Esophagus muscularis mucosa (tissue), 4 donors: ENCODE data around the gene NUDT14. TPM values are rescaled to one million over a fixed set of nuclear protein-coding genes. Genes with fewer than 3 reads are reported as not detected.

ENCODE experiments used
- DNase-seq: peaks from one replicate; pipeline ENCODE4 v3.0.0-alpha.2; 2017; ENCODE audit errors: extremely low spot score
- H3K27ac ChIP-seq, 4 donors: fragments of 200-600 bp; sonication (generic); replicated peaks in 1 of 4; 1 replicate in 3 of 4; 2 replicates in 1 of 4; pipeline ENCODE4 v1.5.1; 2016 to 2019; ENCODE audit warnings: mild to moderate bottlenecking in 1 of 4
- H3K27me3 ChIP-seq, 4 donors: fragments of 200-600 bp; sonication (generic); one replicate each; pipeline versions ENCODE4 v1.5.1 to v1.6.0; 2016 to 2019
- H3K36me3 ChIP-seq, 4 donors: fragments of 200-600 bp; sonication (generic); one replicate each; pipeline ENCODE4 v1.5.1; 2016 to 2019
- H3K4me1 ChIP-seq, 4 donors: fragments of 200-600 bp; sonication (generic); one replicate each; pipeline ENCODE4 v1.5.1; 2016 to 2019
- H3K4me3 ChIP-seq, 4 donors: fragments of 200-600 bp; sonication (generic); 1 replicate in 2 of 4; 2 replicates in 2 of 4; pipeline ENCODE4 v1.5.1; 2016 to 2019; ENCODE audit warnings: mild to moderate bottlenecking in 4 of 4, moderate library complexity in 1 of 4
- H3K9me3 ChIP-seq, 4 donors: fragments of 200-600 bp; sonication (generic); 1 replicate in 3 of 4; 2 replicates in 1 of 4; pipeline ENCODE4 v1.5.1; 2016 to 2019
- CTCF ChIP-seq, 3 experiments: fragments of 200-600 bp in 2 of 3; fragments of 450-650 bp in 1 of 3; sonication (generic) in 2 of 3; IDR thresholded peaks; one replicate each; pipeline ENCODE4 v1.5.1; 2017 to 2019; ENCODE audit warnings: antibody characterized with exemption in 3 of 3, mild to moderate bottlenecking in 2 of 3, moderate library complexity in 1 of 3
- EP300 ChIP-seq: sonication (generic); formaldehyde crosslinking; IDR thresholded peaks from one replicate; pipeline ENCODE4 v1.6.1; 2017; ENCODE audit warnings: antibody characterized with exemption
- POLR2A ChIP-seq: fragments of 450-650 bp; IDR thresholded peaks from one replicate; pipeline ENCODE4 v1.6.1; 2017; ENCODE audit warnings: antibody characterized with exemption, moderate library complexity, mild to moderate bottlenecking, low read depth
- POLR2AphosphoS5 ChIP-seq, 2 donors: sonication (generic); formaldehyde crosslinking; IDR thresholded peaks; one replicate each; pipeline ENCODE4 v1.6.1; 2017; ENCODE audit warnings: antibody characterized with exemption in 2 of 2
- WGBS: methylation state at CpG from one replicate; pipeline ENCODE4 v1.1.5; 2018; 5-methylcytosine and 5-hydroxymethylcytosine counted together
- intact Hi-C: fragments of 100-400 bp; cut with DNase I; formaldehyde crosslinking; loops from one replicate; pipeline ENCODE4 v1.15.1; 2023
- total RNA-seq, 4 donors: library from RNA; depleted of rRNA; stranded (reverse); fragments of >200 nt; gene quantifications; one replicate each; pipeline versions ENCODE4 v1.1.0 to v1.2.1, GENCODE V29; 2016

NUDT14 gene
- total RNA-seq, 4 donors from 2014 or later = 2.1 to 6.2 (median 5.8) TPM

GRCh38 chr14:105136401-105137322 lies 44.5 kb downstream of the NUDT14 start:
- Histone ChIP-seq H3K27ac (no peak overlapping the region), H3K36me3 (peaks cover 0 to 18% (median 2%) of the 10 kb centered on the region in 4 donors), H3K9me3 (peaks cover 0 to 23% (median 23%) of the 10 kb centered on the region in 4 donors), H3K4me3 (no peak overlapping the region), H3K4me1 (no peaks in the 10 kb centered on the region), H3K27me3 (peaks cover 0 to 9% (median 0%) of the 10 kb centered on the region in 4 donors)
- TF ChIP-seq CTCF (IDR thresholded peaks at IDR 0.05) = no peak
- no peak for TF ChIP-seq POLR2AphosphoS5 (IDR thresholded peaks at IDR 0.05)
- no peak for TF ChIP-seq POLR2A
- TF ChIP-seq EP300 = no peak
- 82% methylated on average over 50 of the region's 50 CpGs for WGBS
- no peak for DNase-seq
- intact Hi-C loops = no loop called here

GRCh38 chr14:105135700-105136395 lies 45.3 kb downstream of the NUDT14 start:
- Histone ChIP-seq H3K27me3 (peaks cover 0 to 9% (median 0%) of the 10 kb centered on the region in 4 donors), H3K9me3 (peaks cover 0 to 30% (median 26%) of the 10 kb centered on the region in 4 donors), H3K36me3 (peaks cover 0 to 10% (median 2%) of the 10 kb centered on the region in 4 donors), H3K4me3 (no peak overlapping the region), H3K27ac (no peak overlapping the region), H3K4me1 (no peaks in the 10 kb centered on the region)
- intact Hi-C loops = no loop called here
- 92% methylated on average over 14 of the region's 14 CpGs for WGBS
- no peak for DNase-seq
- TF ChIP-seq POLR2A (no peak), POLR2AphosphoS5 (IDR thresholded peaks at IDR 0.05) (no peak), CTCF (IDR thresholded peaks at IDR 0.05) (no peak), EP300 (no peak)

GRCh38 chr14:105132921-105133654 lies 48.0 kb downstream of the NUDT14 start:
- Histone ChIP-seq H3K9me3 (peaks cover 0 to 18% (median 8%) of the 10 kb centered on the region in 4 donors), H3K4me3 (no peak overlapping the region), H3K27ac (no peak overlapping the region), H3K36me3 (no peaks in the 10 kb centered on the region), H3K4me1 (no peaks in the 10 kb centered on the region), H3K27me3 (peaks cover 0 to 9% (median 2%) of the 10 kb centered on the region in 4 donors)
- intact Hi-C loops = no loop called here
- WGBS = 67% methylated on average over 4 of the region's 4 CpGs
- TF ChIP-seq POLR2AphosphoS5 (IDR thresholded peaks at IDR 0.05) (no peak), EP300 (no peak), POLR2A (no peak), CTCF (IDR thresholded peaks at IDR 0.05) (no peak)
- DNase-seq = no peak

- DNase-seq = no peak
- Histone ChIP-seq H3K27ac (no peak overlapping the region), H3K4me3 (no peak overlapping the region), H3K27me3 (peaks cover 0 to 12% (median 2%) of the 10 kb centered on the region in 4 donors), H3K36me3 (no peaks in the 10 kb centered on the region), H3K4me1 (peaks cover 0 to 6% (median 4%) of the 10 kb centered on the region in 4 donors), H3K9me3 (peaks cover 0 to 18% (median 8%) of the 10 kb centered on the region in 4 donors)
- TF ChIP-seq EP300 = no peak
- TF ChIP-seq CTCF (IDR thresholded peaks at IDR 0.05) = no peak
- no peak for TF ChIP-seq POLR2AphosphoS5 (IDR thresholded peaks at IDR 0.05)
- TF ChIP-seq POLR2A = no peak
- WGBS = 86% methylated on average over 2 of the region's 2 CpGs
- intact Hi-C loops = no loop called here
These were observed 49.9 kb downstream of the NUDT14 start for GRCh38 chr14:105131241-105131640.
